A673 (cell line): ENCODE data around the gene MYLK4. TPM values are rescaled to one million over a fixed set of nuclear protein-coding genes. Genes with fewer than 3 reads are reported as not detected.

Experiments
- BruUV-seq: library from RNA; stranded (reverse); fragments of 400-500 nt; replicated peaks from 2 replicates; lab custom pipeline; 2021; lab: Mats Ljungman, UMichigan
- CTCF ChIA-PET: fragments of 300-600 bp; sonication (Branson Sonifier 250); formaldehyde crosslinking; loops from one replicate; lab custom pipeline; 2022; ENCODE audit warnings: antibody characterized with exemption; lab: Charles Lee
- POLR2A ChIA-PET: fragments of 300-600 bp; sonication (Branson Sonifier 250); formaldehyde crosslinking; loops from one replicate; lab custom pipeline; 2022; ENCODE audit warnings: antibody characterized with exemption; ENCODE audit not compliant: low non-redundant PET; lab: Charles Lee
- DNase-seq: peaks from one replicate; pipeline ENCODE4 v3.0.0-alpha.2; 2015; ENCODE audit warnings: low spot score
- H3K27ac ChIP-seq: fragments of 200-600 bp; sonication (generic); 2 replicates; pipeline ENCODE4 v1.5.1; 2016; ENCODE audit warnings: mixed run types, low read depth, mild to moderate bottlenecking, mixed read lengths, antibody characterized with exemption, low read length; ENCODE audit not compliant: poor library complexity, severe bottlenecking
- H3K27me3 ChIP-seq: fragments of 200-600 bp; sonication (generic); replicated peaks from 2 replicates; pipeline ENCODE4 v1.6.1; 2017; ENCODE audit warnings: mixed run types, low read depth, mild to moderate bottlenecking, mixed read lengths, antibody characterized with exemption, low read length; ENCODE audit not compliant: insufficient read depth, poor library complexity
- H3K36me3 ChIP-seq: fragments of 200-600 bp; sonication (generic); 2 replicates; pipeline ENCODE4 v1.6.1; 2016; ENCODE audit warnings: mixed run types, mild to moderate bottlenecking, mixed read lengths, antibody characterized with exemption, low read length; ENCODE audit not compliant: insufficient read depth, poor library complexity, severe bottlenecking
- H3K4me1 ChIP-seq: fragments of 200-600 bp; sonication (generic); 2 replicates; pipeline ENCODE4 v1.6.1; 2017; ENCODE audit warnings: mixed run types, mild to moderate bottlenecking, mixed read lengths, antibody characterized with exemption, low read length; ENCODE audit not compliant: insufficient read depth, poor library complexity, severe bottlenecking
- H3K4me3 ChIP-seq: fragments of 200-600 bp; sonication (generic); 2 replicates; pipeline ENCODE4 v1.5.1; 2016; ENCODE audit warnings: low read depth, mixed run types, mild to moderate bottlenecking, mixed read lengths, low read length; ENCODE audit not compliant: poor library complexity, severe bottlenecking
- H3K9me3 ChIP-seq: fragments of 200-600 bp; sonication (generic); 2 replicates; pipeline ENCODE4 v1.6.1; 2016; ENCODE audit warnings: mixed run types, low read depth, mild to moderate bottlenecking, mixed read lengths, antibody characterized with exemption, low read length; ENCODE audit not compliant: poor library complexity, severe bottlenecking
- CTCF ChIP-seq: fragments of 300-800, 200-600 bp; sonication (generic); conservative IDR thresholded peaks from 2 replicates; pipeline ENCODE4 v1.5.1; 2017; ENCODE audit warnings: low read depth, mild to moderate bottlenecking, antibody characterized with exemption, low read length, moderate library complexity, mixed read lengths
- EZH2 ChIP-seq: fragments of 200-600 bp; sonication (generic); IDR thresholded peaks from 2 replicates; pipeline ENCODE4 v1.6.1; 2017; ENCODE audit warnings: borderline replicate concordance, low read depth, mild to moderate bottlenecking, mixed read lengths, antibody characterized with exemption, low read length; ENCODE audit not compliant: poor library complexity, severe bottlenecking
- intact Hi-C: fragments of 100-400 bp; cut with micrococcal nuclease; formaldehyde crosslinking; loops from one replicate; pipeline ENCODE4 v1.10.0; 2022; ENCODE audit not compliant: unreplicated experiment
- total RNA-seq: library from RNA; stranded (reverse); gene quantifications from 2 replicates; pipeline ENCODE4 v1.2.3, GENCODE V29; 2021

MYLK4 gene
- total RNA-seq, 1 experiment from 2014 or later: 0.39 TPM

- TF ChIP-seq EZH2 (no peak), CTCF (no peak)
- DNase-seq: no peak
- no peak overlapping the region for H3K4me3 ChIP-seq
- H3K4me1 ChIP-seq: no peaks in the 10 kb centered on the region
- H3K27ac ChIP-seq: no peak overlapping the region
- CTCF ChIA-PET: no interaction called here
- no peaks in the 10 kb centered on the region for H3K9me3 ChIP-seq
- no peaks in the 10 kb centered on the region for H3K36me3 ChIP-seq
- intact Hi-C loops: no loop called here
- POLR2A ChIA-PET: no interaction called here
- no peaks in the 10 kb centered on the region for H3K27me3 ChIP-seq
- BruUV-seq: no TSS peak
Observed at GRCh38 chr6:2705256-2705655, 45.5 kb downstream of the MYLK4 start.

- CTCF ChIA-PET: no interaction called here
- BruUV-seq: no TSS peak
- TF ChIP-seq CTCF (peak; percentile 35; the same call in 1 of the 2 replicates), EZH2 (no peak)
- Histone ChIP-seq H3K4me3 (no peak overlapping the region), H3K9me3 (no peaks in the 10 kb centered on the region), H3K27ac (no peak overlapping the region), H3K27me3 (peaks cover 6% of the 10 kb centered on the region), H3K4me1 (no peaks in the 10 kb centered on the region), H3K36me3 (no peaks in the 10 kb centered on the region)
- DNase-seq: no peak
- POLR2A ChIA-PET: no interaction called here
- intact Hi-C loops: loop anchor here (5.0 kb wide), 1 partner anchor 1095 kb away; no protein-coding TSS in a partner anchor
Observed at GRCh38 chr6:2697291-2697690, 53.4 kb downstream of the MYLK4 start.

- Histone ChIP-seq H3K27ac (no peak overlapping the region), H3K9me3 (no peaks in the 10 kb centered on the region), H3K4me1 (no peaks in the 10 kb centered on the region), H3K4me3 (no peak overlapping the region), H3K27me3 (peaks cover 6% of the 10 kb centered on the region), H3K36me3 (no peaks in the 10 kb centered on the region)
- ChIA-PET CTCF (no interaction called here), POLR2A (no interaction called here)
- TF ChIP-seq CTCF (peak; percentile 50), EZH2 (no peak)
- BruUV-seq: no TSS peak
- intact Hi-C loops: loop anchor here (5.0 kb wide), 1 partner anchor 1093 kb away; no protein-coding TSS in a partner anchor
- DNase-seq: peak; percentile 44
Observed at GRCh38 chr6:2695454-2696095, 55.1 kb downstream of the MYLK4 start.
